Panc1 (cell line): ENCODE measurements around the gene PARP12. TPM values are rescaled to one million over a fixed set of nuclear protein-coding genes. Genes with fewer than 3 reads are reported as not detected.

Experiments used
- ATAC-seq: fragments of 200-7000 bp; cut with Tn5 transposase; 2 replicates; pipeline ENCODE4 v1.9.1; 2020; ENCODE audit warnings: mild to moderate bottlenecking, moderate library complexity
- BruUV-seq: library from RNA; stranded (reverse); fragments of 400-500 nt; replicated peaks from 2 replicates; lab custom pipeline; 2021; lab: Mats Ljungman, UMichigan
- CTCF ChIA-PET: fragments of 300-600 bp; sonication (Branson Sonifier 250); formaldehyde crosslinking; loops from one replicate; lab custom pipeline; 2022; ENCODE audit warnings: antibody characterized with exemption; lab: Charles Lee
- POLR2A ChIA-PET: fragments of 300-600 bp; sonication (Branson Sonifier 250); formaldehyde crosslinking; loops from one replicate; lab custom pipeline; 2022; ENCODE audit warnings: antibody characterized with exemption; lab: Charles Lee
- DNase-seq: peaks from one replicate; pipeline ENCODE4 v3.0.0-alpha.2; 2010; ENCODE audit warnings: low read depth, low spot score
- H3K27ac ChIP-seq: 2 replicates; pipeline ENCODE4 v1.5.1; 2011; ENCODE audit warnings: mild to moderate bottlenecking, low read length, inconsistent platforms
- H3K27me3 ChIP-seq: fragments of 200-500 bp; sonication (Bioruptor generic); 2 replicates; pipeline ENCODE4 v1.6.0; 2014; ENCODE audit warnings: low read length, inconsistent platforms; ENCODE audit not compliant: control insufficient read depth, insufficient read depth
- H3K36me3 ChIP-seq: fragments of 200-500 bp; sonication (Bioruptor generic); 2 replicates; pipeline ENCODE4 v1.5.1; 2014; ENCODE audit warnings: inconsistent platforms, mild to moderate bottlenecking, low read length, moderate library complexity; ENCODE audit not compliant: control insufficient read depth, insufficient read depth
- H3K4me1 ChIP-seq: 2 replicates; pipeline ENCODE4 v1.5.1; 2011; ENCODE audit warnings: inconsistent platforms, mild to moderate bottlenecking, low read length, moderate library complexity; ENCODE audit not compliant: control insufficient read depth, insufficient read depth
- H3K4me3 ChIP-seq, 2 experiments: 2 replicates each; pipeline ENCODE4 v1.5.1; 2011 to 2012; ENCODE audit warnings: low read depth in 2 of 2, low read length in 2 of 2, mild to moderate bottlenecking in 2 of 2, inconsistent platforms in 1 of 2, moderate library complexity in 1 of 2
- H3K9me3 ChIP-seq: fragments of 200-500 bp; sonication (Bioruptor generic); 2 replicates; pipeline ENCODE4 v1.5.1; 2014; ENCODE audit warnings: low read depth, mild to moderate bottlenecking, inconsistent platforms, low read length, moderate library complexity; ENCODE audit not compliant: control insufficient read depth, insufficient read depth
- CTCF ChIP-seq: fragments of 450-650 bp; IDR thresholded peaks from 2 replicates; pipeline ENCODE4 v1.5.1; 2017; ENCODE audit warnings: mild to moderate bottlenecking
- POLR2AphosphoS5 ChIP-seq: IDR thresholded peaks from 2 replicates; pipeline ENCODE4 v1.6.1; 2012; ENCODE audit warnings: mild to moderate bottlenecking, low read depth, low read length, moderate library complexity
- REST ChIP-seq, 2 experiments: IDR thresholded peaks; 2 replicates each; pipeline ENCODE4 v1.6.1; 2011 to 2012; ENCODE audit warnings: low read depth in 2 of 2, control low read depth in 1 of 2, low read length in 1 of 2, mild to moderate bottlenecking in 1 of 2, moderate library complexity in 1 of 2; ENCODE audit not compliant: insufficient read depth in 1 of 2
- SIN3A ChIP-seq: IDR thresholded peaks from 2 replicates; pipeline ENCODE4 v1.6.1; 2012; ENCODE audit warnings: low read depth, mild to moderate bottlenecking, low read length, moderate library complexity, borderline replicate concordance; ENCODE audit not compliant: insufficient read depth
- TCF7L2 ChIP-seq: IDR thresholded peaks from 2 replicates; pipeline ENCODE4 v1.6.1; 2011; ENCODE audit warnings: mild to moderate bottlenecking, low read depth, low read length, inconsistent platforms
- in situ Hi-C: cut with HindIII; loops from 2 replicates; pipeline ENCODE4 v1.10.0; 2016; ENCODE audit warnings: low sequenced_read_pairs, low pct_unique_long_range_greater_than_20kb
- intact Hi-C: fragments of 100-400 bp; cut with micrococcal nuclease; formaldehyde crosslinking; loops from one replicate; pipeline ENCODE4 v1.10.0; 2022; ENCODE audit not compliant: unreplicated experiment
- total RNA-seq: library from RNA; stranded (reverse); gene quantifications from one replicate; pipeline ENCODE4 v1.2.1, GENCODE V29; 2021; ENCODE audit not compliant: unreplicated experiment

The PARP12 gene
- total RNA-seq, 1 experiment from 2014 or later, result 31.7 TPM

GRCh38 chr7:140059273-140060242 lies 3.2 kb downstream of the PARP12 start:
- Histone ChIP-seq H3K9me3 (no peaks in the 10 kb centered on the region), H3K4me1 (peaks cover 34% of the 10 kb centered on the region), H3K27ac (peak overlapping the region; percentile 88; the same call in 1 of the 2 replicates), H3K27me3 (no peaks in the 10 kb centered on the region), H3K4me3 (no peak overlapping the region), H3K36me3 (no peaks in the 10 kb centered on the region)
- CTCF ChIA-PET, result no interaction called here
- no peak for TF ChIP-seq SIN3A
- no peak for TF ChIP-seq TCF7L2
- TF ChIP-seq CTCF, result no peak
- no peak for TF ChIP-seq POLR2AphosphoS5
- no peak for TF ChIP-seq REST (IDR thresholded peaks at IDR 0.05; ENCODE audit: insufficient read depth in 1 of 2, low read depth in 2 of 2, low read length in 1 of 2)
- peak; percentile 38 for DNase-seq
- intact Hi-C loops, result no loop called here
- in situ Hi-C loops, result no loop called here
- BruUV-seq, result no TSS peak
- no peak for ATAC-seq
- POLR2A ChIA-PET, result interaction anchor here (0.6 kb wide), 2 partner anchors 99 to 107 kb away, joined by 3 to 8 read pairs; no protein-coding TSS in a partner anchor

- Histone ChIP-seq H3K4me1 (peaks cover 33% of the 10 kb centered on the region), H3K9me3 (no peaks in the 10 kb centered on the region), H3K4me3 (no peak overlapping the region), H3K36me3 (no peaks in the 10 kb centered on the region), H3K27me3 (no peaks in the 10 kb centered on the region), H3K27ac (no peak overlapping the region)
- DNase-seq (no peak), ATAC-seq (no peak)
- in situ Hi-C loops (no loop called here), intact Hi-C loops (no loop called here)
- TF ChIP-seq SIN3A (no peak), TCF7L2 (no peak), POLR2AphosphoS5 (no peak), CTCF (no peak), REST (IDR thresholded peaks at IDR 0.05; ENCODE audit: insufficient read depth in 1 of 2, low read depth in 2 of 2, low read length in 1 of 2) (no peak)
- no TSS peak for BruUV-seq
- CTCF ChIA-PET, result no interaction called here
- POLR2A ChIA-PET, result interaction anchor here (0.6 kb wide), 1 partner anchor 108 kb away, joined by 3 read pairs; no protein-coding TSS in a partner anchor
Observed at GRCh38 chr7:140058517-140058916, 4.2 kb downstream of the PARP12 start.
